GM19463 (cell line): ENCODE data around the gene KCNH1.

Source experiments
- ATAC-seq: cut with Tn5 transposase; IDR thresholded peaks from one replicate; pipeline ENCODE4 v1.9.1; 2021; ENCODE audit warnings: mild to moderate bottlenecking, moderate library complexity; ENCODE audit not compliant: unreplicated experiment

Gene KCNH1

GRCh38 chr1:210898473-210898872 is 235.5 kb downstream of the KCNH1 start:
- ATAC-seq = no peak

GRCh38 chr1:210883821-210884220 is 250.1 kb downstream of the KCNH1 start:
- ATAC-seq = no peak

GRCh38 chr1:210882414-210883221 is 251.3 kb downstream of the KCNH1 start:
- ATAC-seq = no peak

GRCh38 chr1:210878564-210878963 is 255.4 kb downstream of the KCNH1 start:
- ATAC-seq = no peak

GRCh38 chr1:210876275-210876674 is 257.7 kb downstream of the KCNH1 start:
- ATAC-seq = no peak

- ATAC-seq = no peak
Observed at GRCh38 chr1:210866532-210866931, 267.4 kb downstream of the KCNH1 start.

- no peak for ATAC-seq
Observed at GRCh38 chr1:210857705-210858104, 276.2 kb downstream of the KCNH1 start.

- ATAC-seq = no peak
Observed at GRCh38 chr1:210857146-210857663, 276.7 kb downstream of the KCNH1 start.

- ATAC-seq = no peak
Observed at GRCh38 chr1:210855440-210855839, 278.5 kb downstream of the KCNH1 start.

- ATAC-seq = no peak
Observed at GRCh38 chr1:210853276-210853675, 280.7 kb downstream of the KCNH1 start.

GRCh38 chr1:210850556-210850955 is 283.4 kb downstream of the KCNH1 start:
- no peak for ATAC-seq

GRCh38 chr1:210848474-210848873 is 285.5 kb downstream of the KCNH1 start:
- ATAC-seq = no peak

- ATAC-seq = no peak
Observed at GRCh38 chr1:210841926-210842625, 291.9 kb downstream of the KCNH1 start.

GRCh38 chr1:210830034-210831028 is 303.6 kb downstream of the KCNH1 start:
- ATAC-seq = no peak

GRCh38 chr1:210828996-210829596 is 304.9 kb downstream of the KCNH1 start:
- ATAC-seq = no peak

GRCh38 chr1:210827481-210827880 is 306.5 kb downstream of the KCNH1 start:
- no peak for ATAC-seq

GRCh38 chr1:210826686-210827085 is 307.3 kb downstream of the KCNH1 start:
- ATAC-seq = no peak

- no peak for ATAC-seq
Observed at GRCh38 chr1:210822932-210823331, 311.0 kb downstream of the KCNH1 start.

GRCh38 chr1:210822241-210822640 is 311.7 kb downstream of the KCNH1 start:
- no peak for ATAC-seq

GRCh38 chr1:210821615-210822014 is 312.3 kb downstream of the KCNH1 start:
- no peak for ATAC-seq
